ENCODE results near the gene GALE. TPM values are rescaled to one million over a fixed set of nuclear protein-coding genes. Genes with fewer than 3 reads are reported as not detected.

GALE gene
- total and polyA plus RNA-seq, 2 of the 4 experiments (the other 2 are of a cell fraction), result 31.7 to 39.9 TPM

- no peak for TF ChIP-seq MAFK (IDR thresholded peaks at IDR 0.05; ENCODE audit: low read depth, low read length)
- no peak for TF ChIP-seq RAD21 (IDR thresholded peaks at IDR 0.05; ENCODE audit: low read length)
- no peak for TF ChIP-seq CTCF (conservative IDR thresholded peaks at IDR 0.05; ENCODE audit: low read depth, low read length)
- no peak for TF ChIP-seq SMC3 (IDR thresholded peaks at IDR 0.05; ENCODE audit: low read depth, low read length)
- TF ChIP-seq BHLHE40 (IDR thresholded peaks at IDR 0.05; ENCODE audit: low read depth, low read length), result no peak
- no peak for TF ChIP-seq POLR2A (IDR thresholded peaks at IDR 0.05; ENCODE audit: low read depth, low read length)
- no peak for TF ChIP-seq CEBPB (IDR thresholded peaks at IDR 0.05; ENCODE audit: low read depth, low read length)
- no peak for TF ChIP-seq MAZ (IDR thresholded peaks at IDR 0.05; ENCODE audit: borderline replicate concordance, low read depth, low read length)
- no peak for TF ChIP-seq FOS (IDR thresholded peaks at IDR 0.05; ENCODE audit: low read depth, low read length)
- TF ChIP-seq MXI1 (IDR thresholded peaks at IDR 0.05; ENCODE audit: borderline replicate concordance, low read depth, low read length), result no peak
- TF ChIP-seq NFE2L2 (IDR thresholded peaks at IDR 0.05; ENCODE audit: low read depth, low read length), result no peak
- no peak for TF ChIP-seq CHD1 (IDR thresholded peaks at IDR 0.05; ENCODE audit: low read depth, low read length)
- no peak for DNase-seq
- peaks cover 13% of the 10 kb centered on the region; the same call in 1 of the 2 replicates for H4K20me1 ChIP-seq (ENCODE audit: insufficient read depth, low read length)
- H3K23ac ChIP-seq (ENCODE audit: low read depth, low read length), result no peak overlapping the region
- H3K18ac ChIP-seq (ENCODE audit: low read depth, low read length), result no peak overlapping the region
- no peak overlapping the region for H3K4me3 ChIP-seq (ENCODE audit: insufficient read depth, low read depth, low read length)
- no peak for ATAC-seq (ENCODE audit: low read depth)
- dilution Hi-C loops (cut with HindIII; ENCODE audit: low sequenced_read_pairs, unreplicated experiment), result no loop called here
- H3K4me2 ChIP-seq (ENCODE audit: low read depth, low read length), result no peak overlapping the region
- H2BK15ac ChIP-seq (ENCODE audit: low read depth, low read length), result no peak overlapping the region
- H2AK5ac ChIP-seq (ENCODE audit: low read depth, low read length), result no peak overlapping the region
- H4K91ac ChIP-seq (ENCODE audit: insufficient read depth, low read depth, low read length), result no peak overlapping the region
- no peak overlapping the region for H3K9ac ChIP-seq (ENCODE audit: low read depth, low read length)
- peaks cover 6 to 53% of the 10 kb centered on the region in 2 experiments; a peak in 3 of 4 replicates for H3K79me1 ChIP-seq (ENCODE audit: low read depth in 1 of 2, low read length in 2 of 2)
- H2BK5ac ChIP-seq (ENCODE audit: low read depth, low read length, poor library complexity, severe bottlenecking), result no peak overlapping the region
- peaks cover 14% of the 10 kb centered on the region for H3K4me1 ChIP-seq (ENCODE audit: control insufficient read depth, insufficient read depth, low read length)
- no peak overlapping the region for H4K5ac ChIP-seq (ENCODE audit: low read depth, low read length)
- intact Hi-C loops (cut with micrococcal nuclease), result no loop called here
- H3K9me3 ChIP-seq (ENCODE audit: control insufficient read depth, insufficient read depth, low read length), result no peaks in the 10 kb centered on the region
- H2BK120ac ChIP-seq (ENCODE audit: low read depth, low read length), result no peak overlapping the region
- no peak overlapping the region for H3K27ac ChIP-seq (ENCODE audit: insufficient read depth, low read length)
- H3K14ac ChIP-seq (replicated peaks; ENCODE audit: low read depth, low read length), result no peak overlapping the region
- H2AK9ac ChIP-seq (replicated peaks; ENCODE audit: low read depth, low read length, poor library complexity), result no peak overlapping the region
- ChIA-PET POLR2A (ENCODE audit: unreplicated experiment) (no interaction called here), CTCF (no interaction called here)
- TSS peak; percentile 69 for BruUV-seq (replicated peaks)
- no peak overlapping the region for H2BK20ac ChIP-seq (ENCODE audit: low read depth, low read length)
- peaks cover 10% of the 10 kb centered on the region for H3K9me1 ChIP-seq (ENCODE audit: insufficient read depth, low read length)
- 92% methylated on average over 2 of the region's 21 CpGs; no CpG with 5 or more reads in 1 of the 2 experiments for WGBS, 2 experiments (ENCODE audit: extremely low coverage in 2 of 2, insufficient read length in 1 of 2)
- no peak overlapping the region for H3K4ac ChIP-seq (ENCODE audit: low read depth, low read length)
- no peaks in the 10 kb centered on the region for H3K27me3 ChIP-seq (ENCODE audit: control insufficient read depth, insufficient read depth, low read length)
- peaks cover 28% of the 10 kb centered on the region for H3K36me3 ChIP-seq (ENCODE audit: control insufficient read depth, insufficient read depth, low read length)
- no peak overlapping the region for H3K56ac ChIP-seq (ENCODE audit: extremely low read depth, insufficient read depth, low read length)
- in situ Hi-C loops (cut with MboI; ENCODE audit: low sequenced_read_pairs), result no loop called here
- H2AFZ ChIP-seq (replicated peaks; ENCODE audit: low read length, poor library complexity), result no peak overlapping the region
- no peak overlapping the region for H4K8ac ChIP-seq (ENCODE audit: low read depth in 2 of 2, low read length in 2 of 2)
These were observed 6.5 kb downstream of the GALE start for GRCh38 chr1:23793861-23794731.

Data from IMR-90 (cell line).